ENCODE results near the gene HTR5A. TPM values are rescaled to one million over a fixed set of nuclear protein-coding genes. Genes with fewer than 3 reads are reported as not detected.

The HTR5A gene
- total and polyA plus RNA-seq, 2 experiments from 2014 or later = not detected

DNA sequence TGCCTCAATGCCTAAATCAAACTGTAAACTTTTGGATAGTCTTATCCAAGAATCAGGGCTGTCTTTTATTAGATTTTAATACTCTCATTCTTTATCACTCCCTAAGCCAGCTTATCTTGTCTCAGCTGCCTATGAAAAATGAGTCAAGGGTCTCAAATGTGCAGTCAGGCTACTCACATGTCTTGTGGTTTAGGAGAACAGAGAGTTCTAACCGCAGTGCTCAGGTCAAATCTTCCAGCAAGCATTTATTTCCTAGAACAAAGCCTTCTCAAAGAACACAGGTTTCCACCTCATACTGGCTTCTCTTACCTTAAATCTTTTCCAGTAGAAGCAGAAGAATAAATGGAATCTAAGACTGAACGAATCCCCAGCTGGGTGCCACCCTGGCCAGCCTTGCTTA, 23.5 kb downstream of the HTR5A start (continued):
- TF ChIP-seq, protein P1, sequence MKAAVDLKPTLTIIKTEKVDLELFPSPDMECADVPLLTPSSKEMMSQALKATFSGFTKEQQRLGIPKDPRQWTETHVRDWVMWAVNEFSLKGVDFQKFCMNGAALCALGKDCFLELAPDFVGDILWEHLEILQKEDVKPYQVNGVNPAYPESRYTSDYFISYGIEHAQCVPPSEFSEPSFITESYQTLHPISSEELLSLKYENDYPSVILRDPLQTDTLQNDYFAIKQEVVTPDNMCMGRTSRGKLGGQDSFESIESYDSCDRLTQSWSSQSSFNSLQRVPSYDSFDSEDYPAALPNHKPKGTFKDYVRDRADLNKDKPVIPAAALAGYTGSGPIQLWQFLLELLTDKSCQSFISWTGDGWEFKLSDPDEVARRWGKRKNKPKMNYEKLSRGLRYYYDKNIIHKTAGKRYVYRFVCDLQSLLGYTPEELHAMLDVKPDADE (IDR thresholded peaks at IDR 0.05) = no peak

DNA sequence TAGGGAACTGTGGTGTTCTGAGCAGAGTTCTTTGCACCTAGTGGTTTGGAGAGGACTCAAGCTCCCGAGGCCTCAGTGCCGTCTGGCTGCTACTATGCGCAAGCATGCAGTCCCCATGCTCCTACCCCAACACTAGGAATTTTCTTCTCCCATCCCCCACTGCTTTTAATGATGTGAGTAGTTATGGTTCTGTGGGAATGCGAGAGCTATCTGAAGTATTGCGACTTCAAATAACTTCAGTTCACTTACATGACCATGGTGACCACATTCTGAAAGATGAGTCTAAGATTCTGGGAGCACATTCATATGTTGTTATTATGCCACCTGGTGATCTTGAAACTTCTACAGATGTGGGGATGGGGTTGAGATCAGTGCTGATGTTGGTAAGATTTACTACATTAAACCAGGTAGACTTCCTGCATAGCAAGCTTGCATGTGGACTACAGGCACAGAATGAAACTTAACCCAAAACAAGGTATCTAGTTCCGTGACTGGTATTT, 24.6 kb downstream of the HTR5A start:
- Histone ChIP-seq H4K20me1 (replicated peaks; ENCODE audit: insufficient read depth) (no peaks in the 10 kb centered on the region), H3K27ac (ENCODE audit: low read depth) (no peak overlapping the region), H3K4me3 (no peak overlapping the region), H3K36me3 (ENCODE audit: insufficient read depth) (no peaks in the 10 kb centered on the region), H2AFZ (no peak overlapping the region; the same call in 1 of the 2 replicates), H3K79me2 (replicated peaks; ENCODE audit: insufficient read depth) (no peaks in the 10 kb centered on the region), H3K4me2 (no peak overlapping the region), H3K27me3 (ENCODE audit: insufficient read depth) (no peaks in the 10 kb centered on the region), H3F3A (replicated peaks; ENCODE audit: low read depth) (no peaks in the 10 kb centered on the region), H3K4me1 (ENCODE audit: insufficient read depth) (no peaks in the 10 kb centered on the region), H3K9me2 (ENCODE audit: insufficient read depth) (0 out of 2 replicates have a peak, but pooled peaks cover 4% of the 10 kb centered on the region)
- peaks cover 23% of the 10 kb centered on the region for H3K9me3 Mint-ChIP-seq
- peaks cover 6% of the 10 kb centered on the region for H3K36me3 Mint-ChIP-seq (ENCODE audit: low read depth)
- H3K27me3 Mint-ChIP-seq (ENCODE audit: insufficient read depth, low read depth, poor library complexity) = peaks cover 3% of the 10 kb centered on the region
- DNase-seq (ENCODE audit: low spot score) = no peak
- H3K4me3 Mint-ChIP-seq = no peak overlapping the region
- no peak overlapping the region for H3K27ac Mint-ChIP-seq
- ATAC-seq = no peak
- no peaks in the 10 kb centered on the region for H3K4me1 Mint-ChIP-seq
- TF ChIP-seq EZH2phosphoT487 (IDR thresholded peaks at IDR 0.05; ENCODE audit: unreplicated experiment) (no peak), JUNB (IDR thresholded peaks at IDR 0.05; ENCODE audit: unreplicated experiment) (no peak), STAT1 (IDR thresholded peaks at IDR 0.05; ENCODE audit: unreplicated experiment) (no peak), POLR2AphosphoS5 (IDR thresholded peaks at IDR 0.05; ENCODE audit: low read depth) (no peak)
- TF ChIP-seq, protein P2, sequence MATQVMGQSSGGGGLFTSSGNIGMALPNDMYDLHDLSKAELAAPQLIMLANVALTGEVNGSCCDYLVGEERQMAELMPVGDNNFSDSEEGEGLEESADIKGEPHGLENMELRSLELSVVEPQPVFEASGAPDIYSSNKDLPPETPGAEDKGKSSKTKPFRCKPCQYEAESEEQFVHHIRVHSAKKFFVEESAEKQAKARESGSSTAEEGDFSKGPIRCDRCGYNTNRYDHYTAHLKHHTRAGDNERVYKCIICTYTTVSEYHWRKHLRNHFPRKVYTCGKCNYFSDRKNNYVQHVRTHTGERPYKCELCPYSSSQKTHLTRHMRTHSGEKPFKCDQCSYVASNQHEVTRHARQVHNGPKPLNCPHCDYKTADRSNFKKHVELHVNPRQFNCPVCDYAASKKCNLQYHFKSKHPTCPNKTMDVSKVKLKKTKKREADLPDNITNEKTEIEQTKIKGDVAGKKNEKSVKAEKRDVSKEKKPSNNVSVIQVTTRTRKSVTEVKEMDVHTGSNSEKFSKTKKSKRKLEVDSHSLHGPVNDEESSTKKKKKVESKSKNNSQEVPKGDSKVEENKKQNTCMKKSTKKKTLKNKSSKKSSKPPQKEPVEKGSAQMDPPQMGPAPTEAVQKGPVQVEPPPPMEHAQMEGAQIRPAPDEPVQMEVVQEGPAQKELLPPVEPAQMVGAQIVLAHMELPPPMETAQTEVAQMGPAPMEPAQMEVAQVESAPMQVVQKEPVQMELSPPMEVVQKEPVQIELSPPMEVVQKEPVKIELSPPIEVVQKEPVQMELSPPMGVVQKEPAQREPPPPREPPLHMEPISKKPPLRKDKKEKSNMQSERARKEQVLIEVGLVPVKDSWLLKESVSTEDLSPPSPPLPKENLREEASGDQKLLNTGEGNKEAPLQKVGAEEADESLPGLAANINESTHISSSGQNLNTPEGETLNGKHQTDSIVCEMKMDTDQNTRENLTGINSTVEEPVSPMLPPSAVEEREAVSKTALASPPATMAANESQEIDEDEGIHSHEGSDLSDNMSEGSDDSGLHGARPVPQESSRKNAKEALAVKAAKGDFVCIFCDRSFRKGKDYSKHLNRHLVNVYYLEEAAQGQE (IDR thresholded peaks at IDR 0.05; ENCODE audit: unreplicated experiment) = no peak
- TF ChIP-seq, protein P3, sequence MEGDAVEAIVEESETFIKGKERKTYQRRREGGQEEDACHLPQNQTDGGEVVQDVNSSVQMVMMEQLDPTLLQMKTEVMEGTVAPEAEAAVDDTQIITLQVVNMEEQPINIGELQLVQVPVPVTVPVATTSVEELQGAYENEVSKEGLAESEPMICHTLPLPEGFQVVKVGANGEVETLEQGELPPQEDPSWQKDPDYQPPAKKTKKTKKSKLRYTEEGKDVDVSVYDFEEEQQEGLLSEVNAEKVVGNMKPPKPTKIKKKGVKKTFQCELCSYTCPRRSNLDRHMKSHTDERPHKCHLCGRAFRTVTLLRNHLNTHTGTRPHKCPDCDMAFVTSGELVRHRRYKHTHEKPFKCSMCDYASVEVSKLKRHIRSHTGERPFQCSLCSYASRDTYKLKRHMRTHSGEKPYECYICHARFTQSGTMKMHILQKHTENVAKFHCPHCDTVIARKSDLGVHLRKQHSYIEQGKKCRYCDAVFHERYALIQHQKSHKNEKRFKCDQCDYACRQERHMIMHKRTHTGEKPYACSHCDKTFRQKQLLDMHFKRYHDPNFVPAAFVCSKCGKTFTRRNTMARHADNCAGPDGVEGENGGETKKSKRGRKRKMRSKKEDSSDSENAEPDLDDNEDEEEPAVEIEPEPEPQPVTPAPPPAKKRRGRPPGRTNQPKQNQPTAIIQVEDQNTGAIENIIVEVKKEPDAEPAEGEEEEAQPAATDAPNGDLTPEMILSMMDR (conservative IDR thresholded peaks at IDR 0.05; ENCODE audit: low read depth in 2 of 2) = no peak
- TF ChIP-seq, protein P1 (IDR thresholded peaks at IDR 0.05) = no peak
- TF ChIP-seq, protein P4, sequence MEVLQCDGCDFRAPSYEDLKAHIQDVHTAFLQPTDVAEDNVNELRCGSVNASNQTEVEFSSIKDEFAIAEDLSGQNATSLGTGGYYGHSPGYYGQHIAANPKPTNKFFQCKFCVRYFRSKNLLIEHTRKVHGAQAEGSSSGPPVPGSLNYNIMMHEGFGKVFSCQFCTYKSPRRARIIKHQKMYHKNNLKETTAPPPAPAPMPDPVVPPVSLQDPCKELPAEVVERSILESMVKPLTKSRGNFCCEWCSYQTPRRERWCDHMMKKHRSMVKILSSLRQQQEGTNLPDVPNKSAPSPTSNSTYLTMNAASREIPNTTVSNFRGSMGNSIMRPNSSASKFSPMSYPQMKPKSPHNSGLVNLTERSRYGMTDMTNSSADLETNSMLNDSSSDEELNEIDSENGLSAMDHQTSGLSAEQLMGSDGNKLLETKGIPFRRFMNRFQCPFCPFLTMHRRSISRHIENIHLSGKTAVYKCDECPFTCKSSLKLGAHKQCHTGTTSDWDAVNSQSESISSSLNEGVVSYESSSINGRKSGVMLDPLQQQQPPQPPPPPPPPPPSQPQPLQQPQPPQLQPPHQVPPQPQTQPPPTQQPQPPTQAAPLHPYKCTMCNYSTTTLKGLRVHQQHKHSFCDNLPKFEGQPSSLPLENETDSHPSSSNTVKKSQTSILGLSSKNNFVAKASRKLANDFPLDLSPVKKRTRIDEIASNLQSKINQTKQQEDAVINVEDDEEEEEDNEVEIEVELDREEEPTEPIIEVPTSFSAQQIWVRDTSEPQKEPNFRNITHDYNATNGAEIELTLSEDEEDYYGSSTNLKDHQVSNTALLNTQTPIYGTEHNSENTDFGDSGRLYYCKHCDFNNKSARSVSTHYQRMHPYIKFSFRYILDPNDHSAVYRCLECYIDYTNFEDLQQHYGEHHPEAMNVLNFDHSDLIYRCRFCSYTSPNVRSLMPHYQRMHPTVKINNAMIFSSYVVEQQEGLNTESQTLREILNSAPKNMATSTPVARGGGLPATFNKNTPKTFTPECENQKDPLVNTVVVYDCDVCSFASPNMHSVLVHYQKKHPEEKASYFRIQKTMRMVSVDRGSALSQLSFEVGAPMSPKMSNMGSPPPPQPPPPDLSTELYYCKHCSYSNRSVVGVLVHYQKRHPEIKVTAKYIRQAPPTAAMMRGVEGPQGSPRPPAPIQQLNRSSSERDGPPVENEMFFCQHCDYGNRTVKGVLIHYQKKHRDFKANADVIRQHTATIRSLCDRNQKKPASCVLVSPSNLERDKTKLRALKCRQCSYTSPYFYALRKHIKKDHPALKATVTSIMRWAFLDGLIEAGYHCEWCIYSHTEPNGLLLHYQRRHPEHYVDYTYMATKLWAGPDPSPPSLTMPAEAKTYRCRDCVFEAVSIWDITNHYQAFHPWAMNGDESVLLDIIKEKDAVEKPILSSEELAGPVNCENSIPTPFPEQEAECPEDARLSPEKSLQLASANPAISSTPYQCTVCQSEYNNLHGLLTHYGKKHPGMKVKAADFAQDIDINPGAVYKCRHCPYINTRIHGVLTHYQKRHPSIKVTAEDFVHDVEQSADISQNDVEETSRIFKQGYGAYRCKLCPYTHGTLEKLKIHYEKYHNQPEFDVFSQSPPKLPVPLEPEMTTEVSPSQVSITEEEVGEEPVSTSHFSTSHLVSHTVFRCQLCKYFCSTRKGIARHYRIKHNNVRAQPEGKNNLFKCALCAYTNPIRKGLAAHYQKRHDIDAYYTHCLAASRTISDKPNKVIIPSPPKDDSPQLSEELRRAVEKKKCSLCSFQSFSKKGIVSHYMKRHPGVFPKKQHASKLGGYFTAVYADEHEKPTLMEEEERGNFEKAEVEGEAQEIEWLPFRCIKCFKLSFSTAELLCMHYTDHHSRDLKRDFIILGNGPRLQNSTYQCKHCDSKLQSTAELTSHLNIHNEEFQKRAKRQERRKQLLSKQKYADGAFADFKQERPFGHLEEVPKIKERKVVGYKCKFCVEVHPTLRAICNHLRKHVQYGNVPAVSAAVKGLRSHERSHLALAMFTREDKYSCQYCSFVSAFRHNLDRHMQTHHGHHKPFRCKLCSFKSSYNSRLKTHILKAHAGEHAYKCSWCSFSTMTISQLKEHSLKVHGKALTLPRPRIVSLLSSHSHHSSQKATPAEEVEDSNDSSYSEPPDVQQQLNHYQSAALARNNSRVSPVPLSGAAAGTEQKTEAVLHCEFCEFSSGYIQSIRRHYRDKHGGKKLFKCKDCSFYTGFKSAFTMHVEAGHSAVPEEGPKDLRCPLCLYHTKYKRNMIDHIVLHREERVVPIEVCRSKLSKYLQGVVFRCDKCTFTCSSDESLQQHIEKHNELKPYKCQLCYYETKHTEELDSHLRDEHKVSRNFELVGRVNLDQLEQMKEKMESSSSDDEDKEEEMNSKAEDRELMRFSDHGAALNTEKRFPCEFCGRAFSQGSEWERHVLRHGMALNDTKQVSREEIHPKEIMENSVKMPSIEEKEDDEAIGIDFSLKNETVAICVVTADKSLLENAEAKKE (CRISPR knock-in tag; IDR thresholded peaks at IDR 0.05) = no peak

All from GM23338 (cell line).